ENCODE results near the gene CNOT1. TPM values are rescaled to one million over a fixed set of nuclear protein-coding genes. Genes with fewer than 3 reads are reported as not detected.

CNOT1 gene
- total and polyA plus RNA-seq, 5 experiments from 2014 or later: 65.1 to 259 (median 95.9) TPM

- DNase-seq (no peak), ATAC-seq (no peak)
- Mint-ChIP-seq H3K9me3 (no peaks in the 10 kb centered on the region), H3K27ac (peak overlapping the region in 4 of 10 donors; percentile 2 to 63 (median 30)), H3K4me1 (peaks cover 0 to 2% (median 0%) of the 10 kb centered on the region in 4 donors), H3K27me3 (no peaks in the 10 kb centered on the region), H3K36me3 (peaks cover 0 to 90% (median 20%) of the 10 kb centered on the region in 3 donors), H3K4me3 (no peak overlapping the region)
- POLR2A ChIA-PET: no interaction called here
These were observed 72.9 kb downstream of the CNOT1 start for GRCh38 chr16:58556678-58557077.

GRCh38 chr16:58551496-58551895 lies 78.1 kb downstream of the CNOT1 start:
- no peak overlapping the region for H3K4me3 Mint-ChIP-seq
- POLR2A ChIA-PET: no interaction called here
- H3K27me3 Mint-ChIP-seq: no peaks in the 10 kb centered on the region
- no peak for ATAC-seq
- H3K4me1 Mint-ChIP-seq: peaks cover 0 to 2% (median under 1%) of the 10 kb centered on the region in 4 donors
- no peaks in the 10 kb centered on the region for H3K9me3 Mint-ChIP-seq
- DNase-seq: no peak
- H3K36me3 Mint-ChIP-seq: peaks cover 4 to 98% (median 27%) of the 10 kb centered on the region in 3 donors
- H3K27ac Mint-ChIP-seq: peak overlapping the region in 3 of 10 donors; percentile 19 to 58 (median 52)

GRCh38 chr16:58548378-58548777 lies 81.2 kb downstream of the CNOT1 start:
- DNase-seq: no peak
- no peak overlapping the region for H3K4me3 Mint-ChIP-seq
- peaks cover 4 to 95% (median 24%) of the 10 kb centered on the region in 3 donors for H3K36me3 Mint-ChIP-seq
- H3K27ac Mint-ChIP-seq: peak overlapping the region in 2 of 10 donors; percentile 16 to 61
- POLR2A ChIA-PET: no interaction called here
- H3K4me1 Mint-ChIP-seq: peaks cover 0 to 3% (median 2%) of the 10 kb centered on the region in 4 donors
- H3K9me3 Mint-ChIP-seq: no peaks in the 10 kb centered on the region
- no peak for ATAC-seq
- H3K27me3 Mint-ChIP-seq: no peaks in the 10 kb centered on the region

- POLR2A ChIA-PET: no interaction called here
- H3K27ac Mint-ChIP-seq: no peak overlapping the region
- DNase-seq: no peak
- no peak for ATAC-seq
- H3K9me3 Mint-ChIP-seq: no peaks in the 10 kb centered on the region
- no peaks in the 10 kb centered on the region for H3K27me3 Mint-ChIP-seq
- H3K4me1 Mint-ChIP-seq: peaks cover 0 to 4% (median 2%) of the 10 kb centered on the region in 4 donors
- H3K36me3 Mint-ChIP-seq: peaks cover 4 to 95% (median 26%) of the 10 kb centered on the region in 3 donors
- no peak overlapping the region for H3K4me3 Mint-ChIP-seq
These were observed 85.9 kb downstream of the CNOT1 start for GRCh38 chr16:58543685-58544084.

GRCh38 chr16:58542291-58542690 lies 87.3 kb downstream of the CNOT1 start:
- peaks cover 0 to 4% (median 0%) of the 10 kb centered on the region in 4 donors for H3K4me1 Mint-ChIP-seq
- H3K27ac Mint-ChIP-seq: no peak overlapping the region
- H3K9me3 Mint-ChIP-seq: no peaks in the 10 kb centered on the region
- ATAC-seq: no peak
- DNase-seq: no peak
- no peaks in the 10 kb centered on the region for H3K27me3 Mint-ChIP-seq
- peaks cover 4 to 95% (median 28%) of the 10 kb centered on the region in 3 donors for H3K36me3 Mint-ChIP-seq
- H3K4me3 Mint-ChIP-seq: no peak overlapping the region
- POLR2A ChIA-PET: no interaction called here

GRCh38 chr16:58541711-58542110 lies 87.9 kb downstream of the CNOT1 start:
- Mint-ChIP-seq H3K4me1 (peaks cover 0 to 4% (median 0%) of the 10 kb centered on the region in 4 donors), H3K27me3 (no peaks in the 10 kb centered on the region), H3K36me3 (peaks cover 7 to 95% (median 23%) of the 10 kb centered on the region in 3 donors), H3K4me3 (no peak overlapping the region), H3K27ac (no peak overlapping the region), H3K9me3 (no peaks in the 10 kb centered on the region)
- POLR2A ChIA-PET: no interaction called here
- no peak for DNase-seq
- no peak for ATAC-seq

GRCh38 chr16:58537124-58537906 lies 92.3 kb downstream of the CNOT1 start:
- POLR2A ChIA-PET: no interaction called here

GRCh38 chr16:58536278-58536677 lies 93.3 kb downstream of the CNOT1 start:
- no peaks in the 10 kb centered on the region for H3K9me3 Mint-ChIP-seq
- H3K4me1 Mint-ChIP-seq: peaks cover 0 to 2% (median 0%) of the 10 kb centered on the region in 4 donors
- no peak for ATAC-seq
- peaks cover 13 to 98% (median 21%) of the 10 kb centered on the region in 3 donors for H3K36me3 Mint-ChIP-seq
- POLR2A ChIA-PET: no interaction called here
- H3K27me3 Mint-ChIP-seq: no peaks in the 10 kb centered on the region
- no peak overlapping the region for H3K27ac Mint-ChIP-seq
- H3K4me3 Mint-ChIP-seq: no peak overlapping the region
- DNase-seq: no peak

More at GRCh38 chr16:58537124-58537906, 92.3 kb downstream of the CNOT1 start:
- DNase-seq (no peak), ATAC-seq (no peak)
- H3K36me3 Mint-ChIP-seq: peaks cover 12 to 98% (median 21%) of the 10 kb centered on the region in 3 donors
- peaks cover 0 to 2% (median 0%) of the 10 kb centered on the region in 4 donors for H3K4me1 Mint-ChIP-seq
- H3K27ac Mint-ChIP-seq: peak overlapping the region in 2 of 10 donors; percentile 44 to 45
- no peaks in the 10 kb centered on the region for H3K27me3 Mint-ChIP-seq
- H3K9me3 Mint-ChIP-seq: no peaks in the 10 kb centered on the region
- no peak overlapping the region for H3K4me3 Mint-ChIP-seq

GRCh38 chr16:58535100-58535499 lies 94.5 kb downstream of the CNOT1 start:
- Mint-ChIP-seq H3K27ac (peak overlapping the region in 2 of 10 donors; percentile 13 to 18), H3K36me3 (peaks cover 15 to 98% (median 19%) of the 10 kb centered on the region in 3 donors), H3K27me3 (no peaks in the 10 kb centered on the region), H3K9me3 (no peaks in the 10 kb centered on the region), H3K4me3 (no peak overlapping the region), H3K4me1 (peaks cover 0 to 2% (median 0%) of the 10 kb centered on the region in 4 donors)
- POLR2A ChIA-PET: no interaction called here
- DNase-seq (no peak), ATAC-seq (no peak)

GRCh38 chr16:58533751-58534470 lies 95.7 kb downstream of the CNOT1 start:
- ATAC-seq (no peak), DNase-seq (no peak)
- no peaks in the 10 kb centered on the region for H3K4me1 Mint-ChIP-seq
- H3K36me3 Mint-ChIP-seq: peaks cover 11 to 98% (median 19%) of the 10 kb centered on the region in 3 donors
- H3K27ac Mint-ChIP-seq: peak overlapping the region in 1 of 10 donors; percentile 3
- no peak overlapping the region for H3K4me3 Mint-ChIP-seq
- POLR2A ChIA-PET: no interaction called here
- H3K9me3 Mint-ChIP-seq: no peaks in the 10 kb centered on the region
- no peaks in the 10 kb centered on the region for H3K27me3 Mint-ChIP-seq

GRCh38 chr16:58532414-58532813 lies 97.2 kb downstream of the CNOT1 start:
- H3K36me3 Mint-ChIP-seq: peaks cover 7 to 96% (median 16%) of the 10 kb centered on the region in 3 donors

GRCh38 chr16:58530179-58530578 lies 99.4 kb downstream of the CNOT1 start:
- H3K36me3 Mint-ChIP-seq: peaks cover 13 to 94% (median 15%) of the 10 kb centered on the region in 3 donors
- no peaks in the 10 kb centered on the region for H3K9me3 Mint-ChIP-seq
- H3K4me3 Mint-ChIP-seq: no peak overlapping the region
- H3K4me1 Mint-ChIP-seq: no peaks in the 10 kb centered on the region
- POLR2A ChIA-PET: interaction anchor here (0.6 kb wide), 1 partner anchor 1130 kb away, joined by 3 read pairs; no protein-coding TSS in a partner anchor
- H3K27ac Mint-ChIP-seq: peak overlapping the region in 1 of 10 donors; percentile 73
- ATAC-seq (no peak), DNase-seq (no peak)
- no peaks in the 10 kb centered on the region for H3K27me3 Mint-ChIP-seq

More at GRCh38 chr16:58532414-58532813, 97.2 kb downstream of the CNOT1 start:
- Mint-ChIP-seq H3K4me3 (no peak overlapping the region), H3K9me3 (no peaks in the 10 kb centered on the region), H3K27ac (peak overlapping the region in 2 of 10 donors; percentile 15 to 42), H3K4me1 (no peaks in the 10 kb centered on the region), H3K27me3 (no peaks in the 10 kb centered on the region)
- ATAC-seq: no peak
- no peak for DNase-seq
- POLR2A ChIA-PET: no interaction called here

GRCh38 chr16:58519707-58520106 lies 109.9 kb downstream of the CNOT1 start:
- H3K27me3 Mint-ChIP-seq: no peaks in the 10 kb centered on the region
- no peak overlapping the region for H3K27ac Mint-ChIP-seq
- H3K9me3 Mint-ChIP-seq: no peaks in the 10 kb centered on the region
- POLR2A ChIA-PET: interaction anchor here (0.7 kb wide), 1 partner anchor 817 kb away, joined by 3 read pairs; no protein-coding TSS in a partner anchor
- H3K4me3 Mint-ChIP-seq: no peak overlapping the region
- peaks cover 14 to 25% (median 20%) of the 10 kb centered on the region in 4 donors for H3K4me1 Mint-ChIP-seq
- ATAC-seq (no peak), DNase-seq (no peak)
- H3K36me3 Mint-ChIP-seq: peaks cover 5 to 75% (median 34%) of the 10 kb centered on the region in 3 donors

Data from naive thymus-derived CD8-positive, alpha-beta T cell (primary cell).